GM18909 (cell line): ENCODE results near the gene GPANK1.

Experiments used
- ATAC-seq: cut with Tn5 transposase; IDR thresholded peaks from one replicate; pipeline ENCODE4 v1.9.1; 2021; ENCODE audit warnings: mild to moderate bottlenecking; ENCODE audit not compliant: unreplicated experiment, poor library complexity

GPANK1 gene

DNA sequence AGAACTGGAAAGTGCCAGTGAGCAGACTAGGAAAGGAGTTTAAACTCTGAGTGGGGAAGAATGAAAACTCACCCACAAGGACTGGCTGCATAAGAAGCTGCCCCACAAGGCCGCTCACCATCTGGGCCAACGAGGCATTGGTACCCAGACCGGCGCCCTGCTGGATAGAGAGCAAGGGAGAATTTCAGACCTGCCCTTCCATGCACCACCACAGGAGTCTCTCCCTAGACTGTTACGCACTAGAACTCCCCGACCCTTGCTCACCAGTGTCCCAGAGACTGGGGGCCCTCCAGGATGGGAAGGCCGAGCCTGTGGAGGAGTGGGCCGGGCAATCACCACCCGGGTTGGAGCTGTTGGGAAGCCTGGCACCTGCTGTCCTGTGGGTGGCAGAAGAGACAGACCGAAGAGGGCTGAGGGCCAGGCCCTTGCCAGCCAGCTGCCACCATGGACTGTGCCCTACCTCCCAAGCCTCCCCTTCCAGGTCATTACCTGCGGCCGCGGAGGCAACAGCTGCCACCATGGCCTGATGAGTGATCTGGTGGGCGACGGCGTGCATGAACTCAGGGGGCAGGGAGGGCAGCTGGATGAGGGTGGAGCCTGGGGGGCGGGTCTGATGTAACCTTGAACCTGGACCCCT, 20.9 kb downstream of the GPANK1 start:
- ATAC-seq: no peak

DNA sequence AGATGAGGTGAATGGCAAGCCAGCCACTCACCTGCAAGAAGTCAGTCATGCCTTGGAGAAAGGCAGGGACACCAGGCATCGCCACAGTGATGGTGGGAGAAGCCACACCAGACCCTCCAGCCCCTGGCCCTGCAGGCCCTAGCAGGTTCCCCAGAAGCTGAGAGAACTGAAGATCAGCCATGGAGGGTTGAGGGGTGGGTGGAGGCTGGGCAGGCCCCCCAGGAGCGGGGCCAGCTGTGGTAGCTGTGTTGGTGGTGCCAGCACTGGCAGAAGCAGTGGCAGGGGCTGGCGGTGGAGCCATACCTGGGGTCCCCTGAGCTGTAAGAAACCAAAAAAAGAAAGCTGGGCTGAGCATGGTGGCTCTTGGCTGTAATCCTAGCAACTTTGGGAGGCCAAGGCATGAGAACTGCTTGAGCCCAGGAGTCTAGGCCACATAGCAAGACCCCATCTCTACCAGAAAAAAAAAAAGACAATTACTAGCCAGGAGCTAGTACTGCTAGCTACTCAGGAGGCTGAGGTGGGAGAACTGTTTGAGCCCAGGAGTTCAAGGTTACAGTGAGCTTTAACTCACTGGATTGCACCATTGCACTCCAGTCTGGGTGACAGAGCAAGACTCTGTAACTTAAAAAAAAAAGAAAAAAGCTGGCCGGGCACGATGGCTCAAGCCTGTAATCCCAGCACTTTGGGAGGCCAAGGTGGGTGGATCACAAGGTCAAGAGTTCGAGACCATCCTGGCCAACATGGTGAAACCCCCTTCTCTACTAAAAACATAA, 21.8 kb downstream of the GPANK1 start:
- ATAC-seq: no peak

DNA sequence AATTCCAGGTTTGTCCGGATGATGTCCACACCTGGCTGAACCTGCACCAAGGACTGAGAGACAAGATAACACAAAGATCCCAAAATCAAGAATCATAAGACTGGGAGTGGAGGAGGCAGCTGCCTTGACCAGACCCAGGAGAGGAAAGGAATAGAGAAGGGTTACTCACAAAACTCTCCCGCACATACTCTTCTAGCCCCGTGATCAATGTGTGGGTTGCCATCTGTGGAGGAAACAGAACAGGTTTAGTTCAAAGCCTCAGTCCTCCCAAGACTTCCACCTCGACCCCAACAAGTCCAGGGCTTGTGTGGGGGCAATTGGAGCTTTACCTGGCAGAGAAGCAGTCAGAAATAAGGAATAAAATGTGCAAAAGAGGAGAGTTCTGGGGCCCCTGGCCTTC, 23.4 kb downstream of the GPANK1 start:
- ATAC-seq: no peak

DNA sequence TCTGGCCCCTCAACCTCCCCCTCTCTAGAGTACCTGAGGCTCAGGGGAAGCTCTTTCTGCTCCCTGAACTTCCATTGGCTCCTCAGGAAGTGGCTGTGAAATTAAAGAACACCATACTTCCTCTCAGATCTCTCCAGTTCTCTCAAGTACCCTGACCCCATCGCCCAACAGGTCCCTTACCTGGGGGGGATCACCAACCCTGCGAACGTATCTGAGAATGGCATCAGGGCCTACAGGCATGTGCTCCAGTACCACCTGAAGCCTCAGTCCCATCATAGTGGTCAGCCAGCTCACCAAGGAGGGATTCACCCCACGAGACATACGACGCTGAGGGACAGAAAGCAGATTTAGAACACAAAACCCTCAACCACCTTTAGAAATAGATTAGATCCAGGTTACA, 24.2 kb downstream of the GPANK1 start:
- ATAC-seq: no peak

DNA sequence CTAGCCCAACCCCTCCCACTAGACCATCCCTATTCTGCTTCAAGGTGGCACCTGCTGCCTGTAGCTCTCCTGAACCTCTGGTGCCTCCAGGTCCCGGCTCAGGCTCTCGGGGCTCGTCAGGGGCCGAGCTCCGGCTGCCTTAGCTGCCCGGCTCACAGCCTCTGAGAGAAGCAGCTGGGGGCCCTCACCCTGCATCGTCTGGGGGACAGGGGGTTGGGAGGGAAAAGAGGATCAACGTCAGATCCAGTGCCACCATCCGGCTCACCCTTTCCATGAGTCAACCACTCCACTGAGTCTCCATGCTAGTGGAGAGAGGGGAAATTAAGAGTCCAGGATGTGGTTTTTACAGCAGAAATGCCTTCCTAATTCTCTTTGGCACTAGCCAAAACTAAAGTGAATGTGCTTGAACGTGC, 25.3 kb downstream of the GPANK1 start:
- ATAC-seq: no peak

DNA sequence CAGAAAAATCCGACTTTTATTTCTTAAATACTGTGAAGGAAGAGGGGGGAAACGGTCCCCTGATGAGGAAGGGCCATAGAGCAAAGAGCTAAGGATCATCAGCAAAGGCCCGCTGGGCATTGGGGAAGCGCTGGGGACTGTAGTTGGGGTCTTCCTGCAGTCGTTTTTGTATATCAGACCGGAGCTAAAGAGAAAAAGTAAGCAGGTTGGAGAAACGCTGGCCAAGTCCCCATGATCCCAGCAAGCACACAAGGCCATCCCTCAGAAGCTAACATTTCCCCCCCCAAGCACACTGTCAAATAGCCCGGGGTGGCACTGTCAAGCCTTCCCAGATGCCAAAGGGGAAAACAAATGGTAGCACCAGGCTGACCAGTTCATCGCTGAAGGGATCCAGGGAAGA, 25.8 kb downstream of the GPANK1 start:
- ATAC-seq: no peak

DNA sequence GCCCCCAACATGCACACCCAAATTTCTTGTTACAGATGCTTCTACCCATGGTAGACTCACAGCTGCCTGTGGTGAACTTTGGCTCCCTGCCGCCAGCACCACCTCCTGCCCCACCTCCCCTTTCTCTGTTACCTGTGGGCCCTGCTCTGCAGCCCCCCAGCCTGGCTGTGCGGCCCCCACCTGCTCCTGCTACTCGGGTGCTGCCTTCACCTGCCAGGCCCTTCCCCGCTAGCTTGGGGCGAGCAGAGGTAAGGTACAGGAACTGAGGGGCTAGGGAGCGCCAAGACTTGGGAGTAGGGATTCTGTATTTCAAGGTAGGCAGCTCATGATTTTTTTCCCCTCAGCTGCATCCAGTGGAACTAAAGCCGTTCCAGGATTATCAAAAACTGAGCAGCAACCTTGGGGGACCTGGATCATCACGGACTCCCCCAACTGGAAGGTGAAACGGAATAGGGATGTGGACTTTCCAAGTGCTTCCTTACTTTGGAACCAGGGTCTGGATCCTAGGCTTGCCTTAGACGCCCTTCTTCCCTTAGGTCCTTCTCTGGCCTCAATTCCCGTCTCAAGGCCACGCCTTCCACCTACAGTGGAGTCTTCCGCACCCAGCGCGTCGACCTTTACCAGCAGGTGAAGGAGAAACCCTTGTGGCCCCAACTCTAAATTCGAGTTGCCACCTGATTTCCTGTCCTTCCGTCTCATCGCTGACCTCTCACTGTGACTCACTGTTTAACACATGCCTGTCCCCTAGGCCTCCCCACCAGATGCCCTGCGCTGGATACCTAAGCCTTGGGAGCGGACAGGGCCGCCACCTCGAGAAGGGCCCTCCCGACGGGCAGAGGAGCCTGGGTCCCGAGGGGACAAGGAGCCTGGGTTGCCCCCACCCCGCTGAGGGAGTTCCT, 27.9 kb downstream of the GPANK1 start:
- ATAC-seq: no peak

DNA sequence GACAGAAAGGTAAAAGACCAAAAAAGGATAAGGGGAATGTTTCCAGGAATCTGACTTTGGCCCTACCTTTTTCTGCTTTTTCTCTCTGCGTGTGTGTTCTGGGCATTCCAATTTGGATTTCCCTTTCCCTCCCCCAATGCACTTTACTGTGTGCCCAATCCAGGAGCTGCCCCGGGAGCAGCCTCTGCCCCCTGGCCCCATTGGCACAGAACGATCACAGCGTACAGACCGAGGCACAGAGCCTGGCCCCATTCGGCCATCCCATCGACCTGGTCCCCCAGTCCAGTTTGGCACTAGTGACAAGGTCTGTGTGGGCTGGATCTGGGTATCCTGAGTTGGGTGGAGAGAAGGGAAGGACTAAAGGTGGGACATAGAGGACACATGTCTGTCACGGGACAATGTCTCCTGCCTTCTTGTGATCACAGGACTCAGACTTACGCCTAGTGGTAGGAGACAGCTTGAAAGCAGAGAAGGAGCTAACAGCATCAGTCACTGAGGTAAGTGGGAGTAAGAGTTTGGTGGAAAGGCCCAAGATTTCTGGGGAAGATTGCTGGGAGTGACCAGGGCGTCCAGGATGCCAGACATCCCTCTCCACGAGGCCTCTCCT, 29.7 kb downstream of the GPANK1 start:
- ATAC-seq: no peak

DNA sequence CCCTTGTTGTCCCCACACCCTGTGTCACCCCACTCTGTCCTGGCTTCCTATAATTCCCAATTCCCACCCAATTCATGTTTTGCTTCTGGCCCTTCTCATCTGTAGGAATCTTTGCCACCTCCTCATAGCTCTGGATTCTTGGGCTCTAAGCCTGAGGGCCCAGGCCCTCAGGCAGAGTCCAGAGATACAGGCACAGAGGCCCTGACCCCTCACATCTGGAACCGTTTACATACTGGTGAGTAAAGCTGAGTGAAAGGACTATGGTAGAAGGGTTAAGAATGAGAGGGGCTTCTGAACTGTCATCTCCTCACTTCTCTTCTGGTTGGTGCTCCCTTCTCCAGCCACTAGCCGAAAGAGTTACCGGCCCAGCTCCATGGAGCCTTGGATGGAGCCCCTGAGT, 30.7 kb downstream of the GPANK1 start:
- ATAC-seq: no peak

DNA sequence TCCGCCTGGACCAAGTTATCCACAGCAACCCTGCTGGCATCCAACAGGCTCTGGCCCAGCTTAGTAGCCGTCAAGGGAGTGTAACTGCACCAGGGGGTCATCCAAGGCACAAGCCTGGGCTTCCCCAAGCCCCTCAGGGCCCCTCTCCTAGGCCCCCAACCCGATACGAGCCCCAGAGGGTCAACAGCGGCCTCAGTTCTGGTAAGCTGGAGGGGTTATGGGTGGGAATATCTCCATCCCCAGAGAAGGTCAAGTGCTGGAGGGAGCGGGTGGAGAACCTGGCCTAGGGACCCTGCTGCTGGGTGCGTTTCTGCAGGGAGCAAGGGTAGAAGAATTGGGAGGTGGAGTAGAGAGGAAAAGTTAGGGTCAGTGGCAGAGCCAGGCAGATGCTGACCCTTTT, 31.4 kb downstream of the GPANK1 start:
- ATAC-seq: no peak

DNA sequence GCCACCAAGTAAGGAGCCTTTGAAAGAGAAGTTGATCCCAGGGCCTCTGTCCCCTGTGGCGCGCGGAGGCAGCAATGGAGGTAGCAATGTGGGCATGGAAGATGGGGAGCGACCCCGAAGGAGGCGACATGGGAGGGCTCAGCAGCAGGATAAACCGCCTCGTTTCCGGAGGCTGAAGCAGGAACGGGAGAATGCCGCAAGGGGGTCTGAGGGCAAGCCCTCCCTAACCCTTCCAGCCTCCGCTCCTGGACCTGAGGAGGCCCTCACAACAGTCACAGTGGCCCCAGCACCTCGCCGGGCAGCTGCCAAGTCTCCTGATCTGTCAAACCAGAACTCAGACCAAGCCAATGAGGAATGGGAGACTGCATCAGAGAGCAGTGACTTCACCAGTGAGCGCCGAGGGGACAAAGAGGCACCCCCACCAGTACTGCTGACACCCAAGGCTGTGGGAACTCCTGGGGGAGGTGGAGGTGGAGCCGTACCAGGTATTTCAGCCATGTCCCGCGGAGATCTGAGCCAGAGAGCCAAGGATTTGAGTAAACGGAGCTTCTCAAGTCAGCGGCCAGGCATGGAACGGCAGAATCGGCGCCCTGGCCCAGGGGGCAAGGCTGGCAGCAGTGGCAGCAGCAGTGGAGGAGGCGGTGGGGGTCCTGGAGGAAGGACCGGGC, 32.4 kb downstream of the GPANK1 start:
- ATAC-seq: no peak

DNA sequence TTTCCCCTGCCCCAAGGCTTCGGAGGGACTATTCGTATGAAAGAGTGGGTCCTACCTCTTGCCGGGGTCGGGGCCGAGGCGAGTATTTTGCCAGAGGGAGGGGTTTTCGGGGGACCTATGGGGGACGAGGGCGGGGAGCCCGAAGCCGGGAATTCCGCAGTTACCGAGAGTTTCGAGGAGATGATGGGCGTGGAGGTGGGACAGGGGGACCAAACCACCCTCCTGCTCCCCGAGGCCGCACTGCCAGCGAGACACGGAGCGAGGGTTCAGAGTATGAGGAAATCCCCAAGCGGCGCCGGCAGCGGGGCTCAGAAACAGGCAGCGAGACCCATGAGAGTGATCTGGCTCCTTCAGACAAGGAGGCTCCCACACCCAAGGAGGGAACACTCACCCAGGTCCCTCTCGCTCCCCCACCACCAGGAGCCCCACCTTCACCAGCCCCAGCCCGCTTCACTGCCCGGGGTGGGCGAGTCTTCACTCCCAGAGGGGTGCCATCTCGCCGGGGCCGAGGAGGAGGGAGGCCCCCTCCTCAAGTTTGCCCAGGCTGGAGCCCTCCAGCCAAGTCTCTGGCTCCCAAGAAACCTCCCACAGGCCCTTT, 33.0 kb downstream of the GPANK1 start:
- ATAC-seq: no peak

DNA sequence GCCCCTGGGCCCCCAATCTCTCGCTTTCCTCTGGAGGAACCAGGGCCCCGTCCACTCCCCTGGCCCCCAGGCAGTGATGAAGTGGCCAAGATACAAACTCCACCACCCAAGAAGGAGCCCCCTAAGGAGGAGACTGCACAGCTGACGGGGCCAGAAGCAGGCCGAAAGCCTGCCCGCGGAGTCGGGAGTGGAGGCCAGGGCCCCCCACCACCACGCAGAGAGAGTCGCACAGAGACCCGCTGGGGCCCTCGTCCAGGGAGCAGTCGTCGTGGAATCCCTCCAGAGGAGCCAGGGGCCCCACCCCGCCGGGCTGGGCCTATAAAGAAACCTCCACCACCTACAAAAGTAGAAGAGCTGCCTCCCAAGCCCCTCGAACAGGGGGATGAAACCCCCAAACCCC, 33.6 kb downstream of the GPANK1 start:
- ATAC-seq: no peak

DNA sequence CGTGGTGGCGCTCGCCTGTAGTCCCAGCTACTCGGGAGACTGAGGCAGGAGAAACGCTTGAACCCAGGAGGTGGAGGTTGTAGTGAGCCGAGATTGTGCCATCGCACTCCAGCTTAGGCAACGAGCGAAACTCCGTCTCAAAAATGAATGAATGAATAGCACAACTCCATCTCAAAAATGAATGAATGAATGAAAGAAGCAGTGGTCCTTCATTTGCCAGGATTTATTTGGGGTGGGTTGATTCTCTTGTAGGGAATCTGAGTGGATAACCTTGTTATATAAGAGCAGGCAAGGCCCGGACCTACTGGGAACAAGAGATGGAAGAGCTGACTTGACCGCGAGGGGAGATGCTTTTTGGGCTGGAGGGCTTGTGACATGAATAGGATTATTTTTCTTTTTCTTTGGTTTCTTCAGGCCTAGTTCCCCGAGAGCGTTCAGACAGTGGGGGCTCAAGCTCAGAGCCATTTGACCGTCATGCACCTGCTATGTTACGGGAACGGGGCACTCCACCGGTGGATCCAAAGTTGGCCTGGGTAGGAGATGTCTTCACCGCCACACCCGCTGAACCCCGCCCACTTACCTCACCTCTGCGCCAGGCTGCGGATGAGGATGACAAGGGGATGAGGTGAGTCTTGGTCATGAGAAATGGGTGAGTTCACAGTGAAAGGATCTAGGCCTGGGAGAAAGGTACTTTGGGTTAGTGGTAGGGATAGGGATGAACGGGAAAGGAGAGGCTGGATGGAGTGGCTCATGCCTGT, 34.4 kb downstream of the GPANK1 start:
- no peak for ATAC-seq

DNA sequence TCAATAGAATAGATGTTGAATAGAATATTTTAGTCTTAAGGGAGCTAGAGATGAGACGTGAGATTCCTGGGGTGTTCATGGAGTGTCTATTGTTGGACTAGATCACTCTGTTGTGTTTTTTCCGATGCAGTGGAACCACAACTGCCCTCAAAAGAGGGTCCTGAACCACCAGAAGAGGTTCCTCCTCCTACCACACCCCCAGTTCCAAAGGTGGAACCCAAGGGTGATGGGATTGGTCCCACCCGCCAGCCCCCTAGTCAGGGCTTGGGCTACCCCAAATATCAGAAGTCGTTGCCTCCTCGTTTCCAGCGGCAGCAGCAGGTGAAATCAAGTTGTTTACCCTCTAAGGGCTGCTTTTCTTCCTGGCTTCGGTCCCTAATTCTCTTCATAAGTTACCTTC, 35.8 kb downstream of the GPANK1 start:
- ATAC-seq: no peak

DNA sequence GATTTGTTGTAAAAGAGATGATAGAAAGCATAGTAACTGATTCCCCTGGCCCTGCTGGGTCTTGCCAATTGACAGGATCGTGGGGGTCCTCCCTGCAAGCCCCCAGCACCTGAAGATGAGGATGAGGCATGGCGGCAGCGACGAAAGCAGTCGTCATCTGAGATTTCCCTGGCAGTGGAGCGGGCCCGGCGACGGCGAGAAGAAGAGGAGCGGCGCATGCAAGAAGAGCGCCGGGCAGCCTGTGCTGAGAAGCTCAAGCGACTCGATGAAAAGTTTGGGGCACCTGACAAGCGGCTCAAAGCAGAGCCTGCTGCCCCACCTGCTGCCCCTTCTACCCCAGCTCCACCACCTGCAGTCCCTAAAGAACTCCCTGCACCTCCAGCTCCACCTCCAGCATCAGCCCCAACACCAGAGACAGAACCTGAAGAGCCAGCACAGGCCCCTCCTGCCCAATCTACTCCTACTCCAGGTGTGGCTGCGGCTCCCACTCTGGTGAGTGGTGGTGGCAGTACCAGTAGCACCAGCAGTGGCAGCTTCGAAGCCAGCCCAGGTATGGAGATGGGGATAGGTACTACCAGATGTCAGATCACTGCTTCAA, 37.0 kb downstream of the GPANK1 start:
- no peak for ATAC-seq

DNA sequence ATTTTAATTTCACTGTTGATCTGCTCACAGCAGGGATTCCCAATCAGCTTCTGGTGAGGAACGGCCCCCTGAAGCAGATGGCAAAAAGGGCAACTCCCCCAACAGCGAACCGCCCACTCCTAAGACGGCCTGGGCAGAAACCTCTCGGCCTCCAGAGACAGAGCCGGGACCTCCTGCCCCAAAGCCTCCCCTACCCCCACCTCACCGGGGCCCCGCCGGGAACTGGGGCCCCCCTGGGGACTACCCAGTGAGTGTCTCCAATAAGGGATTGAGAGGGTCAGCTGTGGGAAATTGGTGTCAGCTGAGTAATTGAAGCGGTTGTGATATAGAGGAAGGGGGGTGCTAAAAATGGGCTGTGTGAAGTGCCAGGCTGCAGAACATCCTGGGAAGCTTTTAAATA, 37.8 kb downstream of the GPANK1 start:
- ATAC-seq: no peak

DNA sequence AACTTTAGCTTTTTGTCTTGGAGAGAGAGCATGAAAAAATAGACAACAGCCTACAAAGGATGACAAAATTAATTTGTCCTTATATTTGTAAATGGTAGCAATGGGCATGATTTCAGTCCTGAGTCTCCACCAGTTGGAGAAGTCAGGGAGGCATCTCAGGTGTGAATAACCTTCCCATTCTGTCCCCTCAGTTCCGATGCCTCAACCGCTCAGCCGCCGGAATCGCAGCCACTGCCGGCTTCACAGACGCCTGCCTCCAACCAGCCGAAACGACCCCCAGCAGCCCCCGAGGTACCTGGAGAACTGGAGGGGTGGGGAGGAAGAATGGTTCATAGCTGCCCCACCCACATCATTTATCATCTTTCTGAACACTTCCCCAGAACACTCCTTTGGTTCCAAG, 40.7 kb downstream of the GPANK1 start:
- ATAC-seq: no peak

DNA sequence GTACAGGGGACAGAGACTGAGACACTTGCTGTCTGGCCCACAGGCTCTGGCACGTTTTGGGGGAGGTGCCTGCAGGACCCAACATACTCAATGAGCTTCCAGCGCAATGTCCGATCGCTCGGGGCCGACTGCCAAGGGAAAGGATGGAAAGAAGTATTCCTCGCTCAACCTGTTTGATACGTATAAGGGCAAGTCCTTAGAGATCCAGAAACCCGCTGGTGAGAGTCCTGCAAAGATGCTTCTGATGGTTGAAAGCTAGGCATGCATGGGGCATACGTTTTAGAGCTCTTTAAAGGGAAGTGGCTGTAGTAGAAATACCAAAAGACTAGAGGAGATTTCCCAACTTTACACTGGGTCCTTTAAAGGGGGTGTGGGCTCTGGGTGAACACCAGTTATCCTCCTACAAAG, 42.1 kb downstream of the GPANK1 start:
- no peak for ATAC-seq
